GM19351 (cell line): ENCODE results near the gene C19orf47.
"Not testable (repeated sequence)": the region's sequence is repeated elsewhere in the genome, so short reads cannot be mapped to it uniquely, and the experiment has no call there.

Experiments
- ATAC-seq: cut with Tn5 transposase; IDR thresholded peaks from one replicate; pipeline ENCODE4 v1.9.1; 2021; ENCODE audit warnings: mild to moderate bottlenecking, moderate library complexity; ENCODE audit not compliant: unreplicated experiment

Gene C19orf47

GRCh38 chr19:40355975-40356680, 7.9 kb upstream of the C19orf47 start:
- ATAC-seq = no peak

GRCh38 chr19:40348961-40349507, 837 bp upstream of the C19orf47 start:
- no peak for ATAC-seq

GRCh38 chr19:40344422-40344821, 3.8 kb downstream of the C19orf47 start:
- ATAC-seq = no peak

GRCh38 chr19:40342644-40343311, 5.4 kb downstream of the C19orf47 start:
- no peak for ATAC-seq

- ATAC-seq = no peak
Measured at GRCh38 chr19:40341601-40342482, 6.4 kb downstream of the C19orf47 start.

- no peak for ATAC-seq
Measured at GRCh38 chr19:40339018-40339728, 9.0 kb downstream of the C19orf47 start.

GRCh38 chr19:40337594-40337993, 10.6 kb downstream of the C19orf47 start:
- no peak for ATAC-seq

GRCh38 chr19:40337107-40337506, 11.1 kb downstream of the C19orf47 start:
- no peak for ATAC-seq

- ATAC-seq = no peak
Measured at GRCh38 chr19:40336601-40336900, 11.6 kb downstream of the C19orf47 start.

- ATAC-seq = no peak
Measured at GRCh38 chr19:40335855-40336600, 12.2 kb downstream of the C19orf47 start.

- ATAC-seq = no peak
Measured at GRCh38 chr19:40335101-40335500, 13.1 kb downstream of the C19orf47 start.

GRCh38 chr19:40333083-40333482, 15.1 kb downstream of the C19orf47 start:
- not testable (repeated sequence) for ATAC-seq

GRCh38 chr19:40332669-40333068, 15.5 kb downstream of the C19orf47 start:
- no peak for ATAC-seq

GRCh38 chr19:40331052-40331451, 17.1 kb downstream of the C19orf47 start:
- no peak for ATAC-seq

GRCh38 chr19:40326201-40326600, 22.0 kb downstream of the C19orf47 start:
- no peak for ATAC-seq

- ATAC-seq = no peak
Measured at GRCh38 chr19:40323705-40324104, 24.5 kb downstream of the C19orf47 start.

- ATAC-seq = no peak
Measured at GRCh38 chr19:40322951-40323615, 25.1 kb downstream of the C19orf47 start.

GRCh38 chr19:40322271-40322610, 26.0 kb downstream of the C19orf47 start:
- no peak for ATAC-seq

- ATAC-seq = no peak
Measured at GRCh38 chr19:40321566-40322270, 26.5 kb downstream of the C19orf47 start.
